Loucy (cell line): Measurements from ENCODE around the gene HBP1.

Experiments used
- CTCF ChIP-seq: fragments of 200-600 bp; sonication (generic); conservative IDR thresholded peaks from 2 replicates; pipeline ENCODE4 v1.5.1; 2014; ENCODE audit warnings: mild to moderate bottlenecking, antibody characterized with exemption, low read length
- EZH2phosphoT487 ChIP-seq: fragments of 200-600 bp; IDR thresholded peaks from 2 replicates; pipeline ENCODE4 v1.6.1; 2018; ENCODE audit warnings: antibody characterized with exemption, mild to moderate bottlenecking, moderate library complexity, borderline replicate concordance

- TF ChIP-seq CTCF: peak; percentile 32
- TF ChIP-seq EZH2phosphoT487: no peak
Observed at GRCh38 chr7:107167483-107168232, 1.1 kb upstream of the HBP1 start.
